PC-9 (cell line): Measurements from ENCODE around the gene CASQ1.

Source experiments
- EZH2 ChIP-seq: fragments of 200-600 bp; sonication (generic); IDR thresholded peaks from 2 replicates; pipeline ENCODE4 v1.8.0; 2017; ENCODE audit warnings: antibody characterized with exemption, low read depth
- TF ChIP-seq, protein P1 (sequence below): fragments of 200-600 bp; sonication (generic); conservative IDR thresholded peaks from 2 replicates; pipeline ENCODE4 v1.6.1; 2017; ENCODE audit warnings: mixed run types, antibody characterized with exemption, mild to moderate bottlenecking, moderate library complexity

DNA sequence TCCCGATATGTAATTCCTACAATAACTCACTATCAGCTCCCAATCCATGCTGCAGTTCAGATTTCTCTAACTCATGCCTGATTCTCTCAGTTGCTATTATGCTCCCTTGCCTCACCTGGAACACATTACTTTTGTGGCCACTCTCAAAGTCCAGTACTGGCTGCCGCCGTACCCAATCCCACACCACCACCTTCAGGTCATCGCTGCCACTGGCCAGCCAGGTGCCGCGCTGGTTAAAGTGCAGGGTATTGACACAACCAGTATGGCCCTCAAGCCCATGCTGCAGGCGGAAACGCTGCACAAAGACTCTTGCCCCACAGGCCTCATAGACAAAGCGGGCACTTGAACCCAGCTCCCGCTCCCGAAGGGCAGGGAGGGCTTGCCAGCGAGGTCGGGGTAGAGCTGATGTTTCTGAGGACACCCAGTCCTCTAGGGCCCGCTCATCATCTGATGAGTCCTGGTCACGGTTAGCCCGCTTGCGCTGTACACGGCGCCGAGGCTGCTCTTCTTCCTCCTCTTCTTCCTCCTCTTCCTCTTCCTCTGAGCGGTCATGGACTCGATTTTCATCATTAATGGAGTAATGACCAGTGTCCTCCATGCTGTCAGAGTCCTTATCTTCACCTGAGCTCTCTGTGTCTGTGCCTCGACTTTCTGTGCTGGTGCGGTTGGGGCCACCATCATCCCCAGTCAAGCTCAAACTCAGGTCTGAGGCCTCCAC lies 49.4 kb downstream of the CASQ1 start:
- TF ChIP-seq, protein P1, sequence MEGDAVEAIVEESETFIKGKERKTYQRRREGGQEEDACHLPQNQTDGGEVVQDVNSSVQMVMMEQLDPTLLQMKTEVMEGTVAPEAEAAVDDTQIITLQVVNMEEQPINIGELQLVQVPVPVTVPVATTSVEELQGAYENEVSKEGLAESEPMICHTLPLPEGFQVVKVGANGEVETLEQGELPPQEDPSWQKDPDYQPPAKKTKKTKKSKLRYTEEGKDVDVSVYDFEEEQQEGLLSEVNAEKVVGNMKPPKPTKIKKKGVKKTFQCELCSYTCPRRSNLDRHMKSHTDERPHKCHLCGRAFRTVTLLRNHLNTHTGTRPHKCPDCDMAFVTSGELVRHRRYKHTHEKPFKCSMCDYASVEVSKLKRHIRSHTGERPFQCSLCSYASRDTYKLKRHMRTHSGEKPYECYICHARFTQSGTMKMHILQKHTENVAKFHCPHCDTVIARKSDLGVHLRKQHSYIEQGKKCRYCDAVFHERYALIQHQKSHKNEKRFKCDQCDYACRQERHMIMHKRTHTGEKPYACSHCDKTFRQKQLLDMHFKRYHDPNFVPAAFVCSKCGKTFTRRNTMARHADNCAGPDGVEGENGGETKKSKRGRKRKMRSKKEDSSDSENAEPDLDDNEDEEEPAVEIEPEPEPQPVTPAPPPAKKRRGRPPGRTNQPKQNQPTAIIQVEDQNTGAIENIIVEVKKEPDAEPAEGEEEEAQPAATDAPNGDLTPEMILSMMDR: no peak
- TF ChIP-seq EZH2: no peak
